Testis (tissue), 2 donors: ENCODE data around the gene ELOVL3.

Experiments used
- CTCF ChIP-seq, 3 experiments: fragments of 450-650 bp in 2 of 3; fragments of 200-600 bp in 1 of 3; sonication (generic) in 1 of 3; IDR thresholded peaks; one replicate each; pipeline ENCODE4 v1.5.1; 2016 to 2019; ENCODE audit warnings: antibody characterized with exemption in 3 of 3, mild to moderate bottlenecking in 2 of 3, moderate library complexity in 1 of 3
- POLR2A ChIP-seq: fragments of 450-650 bp; IDR thresholded peaks from one replicate; pipeline ENCODE4 v1.6.1; 2017; ENCODE audit warnings: antibody characterized with exemption, mild to moderate bottlenecking, moderate library complexity

GRCh38 chr10:102188298-102188940, 37.7 kb upstream of the ELOVL3 start:
- TF ChIP-seq CTCF (IDR thresholded peaks at IDR 0.05) (no peak), POLR2A (no peak)
